ENCODE data around the gene OPA1. TPM values are rescaled to one million over a fixed set of nuclear protein-coding genes. Genes with fewer than 3 reads are reported as not detected.

The OPA1 gene
- total RNA-seq, 1 experiment from 2014 or later: 94.2 TPM

GRCh38 chr3:193736616-193737015, 143.6 kb downstream of the OPA1 start:
- no peak for DNase-seq (ENCODE audit: low read depth)

- no peak for DNase-seq (ENCODE audit: low read depth)
Measured at GRCh38 chr3:193737191-193737751, 144.3 kb downstream of the OPA1 start.

- DNase-seq (ENCODE audit: low read depth): no peak
Measured at GRCh38 chr3:193742628-193743027, 149.6 kb downstream of the OPA1 start.

DNA sequence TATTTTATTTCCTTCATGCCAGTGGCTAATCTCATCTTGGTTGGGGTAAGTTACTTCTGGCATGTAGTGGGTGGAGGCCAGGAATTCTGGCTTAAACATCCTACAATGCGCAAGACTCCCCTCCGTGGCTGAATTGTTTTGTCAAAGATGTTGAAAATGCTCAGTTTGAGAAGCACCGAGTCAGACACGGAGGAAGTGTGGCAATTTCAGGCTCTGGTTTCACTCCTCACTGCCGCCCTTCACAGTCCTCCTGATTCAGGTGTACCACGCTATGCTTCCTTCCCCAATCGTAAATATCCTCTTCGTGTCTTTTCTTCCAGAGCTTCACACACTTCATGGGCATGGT, 150.7 kb downstream of the OPA1 start:
- DNase-seq (ENCODE audit: low read depth): no peak

- DNase-seq (ENCODE audit: low read depth): no peak
Measured at GRCh38 chr3:193744048-193744821, 151.2 kb downstream of the OPA1 start.

DNA sequence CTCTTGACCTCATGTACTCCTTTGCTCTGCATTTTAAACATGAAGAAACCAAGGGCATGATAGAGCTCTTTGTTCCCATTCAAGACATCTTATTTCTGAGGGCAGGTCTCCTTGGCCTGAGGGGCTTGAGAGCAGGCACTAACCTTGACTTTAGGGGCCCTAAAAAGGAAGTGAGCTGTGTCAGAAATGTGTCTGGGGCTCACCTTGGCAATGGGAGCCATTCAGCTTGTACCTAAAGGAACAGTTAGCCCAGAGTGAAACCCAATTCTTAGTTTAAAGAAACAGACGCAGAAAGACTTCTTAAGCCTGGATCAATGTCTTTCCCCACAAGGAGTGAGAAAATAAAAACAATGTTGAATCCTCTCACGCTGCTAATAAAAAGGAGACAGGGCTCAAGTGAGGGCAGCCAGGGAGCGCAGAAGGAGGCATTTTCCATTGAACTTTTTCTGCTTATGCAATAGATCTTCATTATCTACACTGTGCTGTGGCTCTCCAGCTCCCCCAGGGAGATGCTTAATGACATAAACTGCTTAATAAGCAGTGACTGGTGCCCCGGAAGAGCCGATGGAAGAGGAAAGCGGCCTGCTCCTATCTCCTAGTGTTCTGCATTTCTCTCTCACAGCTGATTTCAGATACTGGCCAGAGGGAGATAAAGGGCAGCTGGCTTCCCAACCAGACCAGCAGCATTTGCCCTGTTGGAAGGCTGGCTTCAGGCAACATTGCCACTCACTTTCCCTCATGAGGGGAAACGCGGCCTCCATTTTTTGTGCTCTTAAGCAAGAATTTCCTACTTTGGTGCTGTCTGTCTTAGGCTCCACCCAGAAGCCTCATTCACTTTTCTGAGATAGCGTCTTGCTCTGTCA, 152.0 kb downstream of the OPA1 start:
- DNase-seq (ENCODE audit: low read depth): no peak

DNA sequence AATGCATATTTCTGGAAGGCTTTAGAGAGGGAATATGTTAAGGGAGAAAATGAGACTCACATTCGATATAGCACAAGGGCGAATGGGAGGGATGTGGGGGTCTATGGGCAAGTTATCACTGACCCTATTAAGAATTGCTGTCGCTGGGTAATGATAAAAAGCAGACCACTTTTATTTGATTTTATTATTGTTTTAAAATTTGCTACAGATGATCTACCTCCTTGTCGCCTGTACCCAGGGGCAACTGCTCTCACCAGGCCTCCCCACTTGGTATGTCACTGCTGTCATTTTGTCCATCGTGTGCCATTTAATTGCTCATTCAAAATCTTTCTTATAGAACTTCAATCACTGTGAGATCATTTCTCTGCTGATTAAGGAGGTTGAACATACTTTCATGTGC, 153.8 kb downstream of the OPA1 start:
- no peak for DNase-seq (ENCODE audit: low read depth)

Other genes with a start within 250 kb of the OPA1 start
- gene ATP13A5, start 214.5 kb upstream of the OPA1 start, total RNA-seq (2014; rRNA removed; shearing (Covaris generic)): 0.30 TPM in 1 of 2 replicates, not detected in the other
- gene ATP13A4, start 38.3 kb upstream of the OPA1 start, total RNA-seq (2014; rRNA removed; shearing (Covaris generic)): not detected in 2 replicates

Measured in Daoy (cell line).